GM12891 (cell line): ENCODE measurements around the gene PNPLA6.
"Not testable (repeated sequence)": the region's sequence is repeated elsewhere in the genome, so short reads cannot be mapped to it uniquely, and the experiment has no call there.

Experiments used
- DNase-seq: peaks from one replicate; pipeline ENCODE4 v3.0.0; 2011; ENCODE audit warnings: low spot score; ENCODE audit not compliant: insufficient read length
- FAIRE-seq: peaks from 2 replicates; lab custom pipeline; 2011; peaks lifted over from hg19 to GRCh38; lab: Jason Lieb, UNC
- PAX5 ChIP-seq: IDR thresholded peaks from 2 replicates; pipeline ENCODE4 v1.6.1; 2011; ENCODE audit warnings: low read length, moderate library complexity, mild to moderate bottlenecking; ENCODE audit not compliant: insufficient read depth, severe bottlenecking
- POLR2A ChIP-seq: IDR thresholded peaks from 2 replicates; pipeline ENCODE4 v1.6.1; 2011; ENCODE audit warnings: low read depth, low read length, control low read depth
- POLR2AphosphoS5 ChIP-seq: IDR thresholded peaks from 2 replicates; pipeline ENCODE4 v1.6.1; 2011; ENCODE audit warnings: low read depth, low read length, control low read depth
- POU2F2 ChIP-seq: IDR thresholded peaks from 2 replicates; pipeline ENCODE4 v1.6.1; 2011; ENCODE audit warnings: low read depth, mild to moderate bottlenecking, control low read depth, low read length, moderate library complexity
- SPI1 ChIP-seq: IDR thresholded peaks from 2 replicates; pipeline ENCODE4 v1.6.1; 2011; ENCODE audit warnings: low read depth, low read length, control low read depth
- TAF1 ChIP-seq: IDR thresholded peaks from 2 replicates; pipeline ENCODE4 v1.6.1; 2011; ENCODE audit warnings: low read depth, low read length, control low read depth

PNPLA6 gene

DNA sequence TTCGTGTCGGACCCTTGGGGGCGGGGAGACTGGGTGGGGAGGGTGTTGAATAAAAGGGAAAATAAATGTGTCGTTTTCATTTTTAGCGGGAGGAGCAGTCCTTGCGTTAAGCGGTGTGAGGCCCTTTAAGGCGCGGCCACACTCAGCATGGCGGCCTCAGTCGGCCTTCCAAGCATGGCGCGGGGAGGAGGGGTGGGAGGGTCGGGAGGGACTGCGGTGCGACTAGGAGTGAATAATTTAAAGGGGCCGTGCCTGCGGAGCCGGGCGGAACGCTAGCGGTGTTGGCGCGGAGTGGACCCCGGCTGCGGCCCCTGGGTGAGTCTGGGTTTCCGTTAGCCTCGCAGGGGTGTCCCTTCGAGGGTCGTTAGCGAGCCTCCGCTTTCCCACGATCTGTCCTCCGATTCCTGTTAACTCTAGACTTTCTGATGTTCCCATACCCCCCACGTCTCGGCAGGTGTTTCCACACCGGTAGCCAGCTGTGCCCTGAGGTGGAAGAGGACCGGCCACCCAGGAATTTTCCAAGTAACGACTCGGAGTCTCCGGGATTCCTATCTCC lies 1.5 kb upstream of the PNPLA6 start:
- FAIRE-seq, result peak; percentile 84
- DNase-seq, result peak; percentile 98
- no peak for TF ChIP-seq TAF1
- TF ChIP-seq POLR2AphosphoS5, result peak; percentile 60; the same call in 1 of the 2 replicates
- no peak for TF ChIP-seq SPI1
- TF ChIP-seq POU2F2, result peak; percentile 23; the same call in 1 of the 2 replicates
- no peak for TF ChIP-seq POLR2A
- no peak for TF ChIP-seq PAX5

DNA sequence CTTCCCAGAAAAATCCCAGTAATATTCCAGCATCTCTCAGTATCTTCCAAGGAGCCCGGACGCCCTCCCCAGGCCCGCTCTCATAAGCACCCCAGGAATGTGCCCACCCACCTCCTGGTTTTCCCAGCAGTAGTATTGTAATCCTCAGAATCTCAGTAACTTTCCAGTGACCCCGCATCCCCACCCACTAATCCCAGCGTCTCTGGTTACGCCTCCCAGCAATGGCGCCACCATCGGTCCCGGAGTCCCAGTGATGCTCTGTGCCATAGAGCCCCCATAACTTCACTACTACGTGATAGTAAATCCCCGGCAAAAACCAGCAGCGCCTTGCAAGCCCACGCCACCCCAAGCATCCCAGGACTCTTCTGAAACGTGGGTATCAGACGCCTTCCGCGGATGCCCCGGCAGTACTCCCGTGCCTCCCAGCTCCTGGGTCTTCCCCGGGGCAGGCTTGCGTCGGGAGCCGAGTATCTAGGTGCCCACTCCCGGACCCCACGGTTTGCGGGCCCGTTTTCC lies 928 bp upstream of the PNPLA6 start:
- TF ChIP-seq PAX5, result no peak
- TF ChIP-seq POU2F2, result no peak
- no peak for TF ChIP-seq POLR2AphosphoS5
- no peak for TF ChIP-seq TAF1
- no peak for TF ChIP-seq SPI1
- no peak for TF ChIP-seq POLR2A
- DNase-seq (no peak), FAIRE-seq (peak; percentile 28)

DNA sequence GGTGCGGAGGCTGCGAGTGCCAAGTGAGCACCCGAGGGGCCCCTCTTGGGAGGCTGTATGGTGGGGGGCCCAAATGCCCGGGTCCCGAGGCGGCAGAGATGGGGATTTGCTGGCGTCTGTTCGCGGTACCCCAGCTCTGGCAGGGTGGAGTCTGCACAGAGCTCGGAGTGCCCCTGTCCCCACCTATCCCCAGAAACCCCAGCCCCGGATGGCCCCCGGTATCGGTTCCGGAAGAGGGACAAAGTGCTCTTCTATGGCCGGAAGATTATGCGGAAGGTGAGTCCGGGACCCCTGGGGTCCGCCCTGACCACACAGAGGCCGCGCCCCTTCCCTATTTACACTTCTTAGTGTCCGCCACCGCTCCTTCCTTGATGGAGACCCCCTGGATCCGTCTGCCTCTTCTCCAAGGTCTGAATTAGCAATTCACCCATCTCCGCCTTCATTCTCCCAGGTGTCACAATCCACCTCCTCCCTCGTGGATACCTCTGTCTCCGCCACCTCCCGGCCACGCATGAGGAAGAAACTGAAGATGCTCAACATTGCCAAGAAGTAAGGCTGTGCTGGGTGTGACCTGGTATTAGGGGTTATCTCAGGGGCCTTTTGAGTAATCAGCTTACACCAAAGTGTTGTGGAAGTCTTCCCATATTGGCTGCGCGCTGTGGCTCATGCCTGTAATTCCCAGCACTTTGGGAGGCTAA lies 630 bp downstream of the PNPLA6 start:
- peak; percentile 26 for FAIRE-seq
- DNase-seq, result no peak

DNA sequence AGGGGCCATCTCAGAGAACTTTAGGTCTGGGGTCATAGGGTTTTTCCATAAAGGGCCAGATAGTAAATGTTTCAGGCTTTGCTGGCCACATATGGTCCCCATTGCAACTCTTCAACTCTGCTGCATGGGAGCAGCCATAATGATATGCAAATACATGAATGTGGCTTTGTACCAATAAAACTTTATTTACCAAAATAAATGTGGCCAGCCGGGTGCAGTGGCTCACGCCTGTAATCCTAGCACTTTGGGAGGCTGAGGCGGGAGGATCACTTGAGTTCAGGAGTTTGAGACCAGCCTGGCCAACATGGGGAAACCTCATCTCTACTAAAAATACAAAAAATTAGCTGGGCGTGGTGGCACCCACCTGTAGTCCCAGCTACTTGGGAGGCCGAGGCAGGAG lies 3.5 kb downstream of the PNPLA6 start:
- not testable (repeated sequence) for DNase-seq, FAIRE-seq

More for the DNA sequence above, 630 bp downstream of the PNPLA6 start:
- TF ChIP-seq TAF1 (no peak), POLR2AphosphoS5 (no peak), PAX5 (no peak), SPI1 (no peak; the same call in 1 of the 2 replicates), POLR2A (no peak; the same call in 1 of the 2 replicates), POU2F2 (no peak)

DNA sequence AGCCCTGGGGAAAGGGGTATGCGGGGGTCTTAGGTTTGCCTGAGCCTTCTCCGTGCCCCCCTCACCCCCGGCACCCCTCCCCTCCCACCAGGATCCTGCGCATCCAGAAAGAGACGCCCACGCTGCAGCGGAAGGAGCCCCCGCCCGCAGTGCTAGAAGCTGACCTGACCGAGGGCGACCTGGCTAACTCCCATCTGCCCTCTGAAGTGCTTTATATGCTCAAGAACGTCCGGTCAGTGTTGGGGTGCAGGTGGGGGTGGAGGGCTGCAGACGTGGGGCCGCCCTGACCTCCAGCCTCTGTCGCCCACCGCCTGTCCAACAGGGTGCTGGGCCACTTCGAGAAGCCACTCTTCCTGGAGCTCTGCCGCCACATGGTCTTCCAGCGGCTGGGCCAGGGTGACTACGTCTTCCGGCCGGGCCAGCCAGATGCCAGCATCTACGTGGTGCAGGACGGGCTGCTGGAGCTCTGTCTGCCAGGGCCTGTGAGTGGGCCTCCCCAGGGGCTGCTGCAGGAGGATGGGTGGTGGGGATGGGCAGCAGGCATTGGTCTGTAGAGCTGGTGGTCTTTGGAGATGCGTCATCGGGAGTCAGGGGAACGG lies 4.4 kb downstream of the PNPLA6 start:
- TF ChIP-seq POLR2AphosphoS5 (no peak), POU2F2 (no peak), PAX5 (no peak), TAF1 (no peak), SPI1 (no peak), POLR2A (no peak)
- no peak for FAIRE-seq
- DNase-seq, result no peak

DNA sequence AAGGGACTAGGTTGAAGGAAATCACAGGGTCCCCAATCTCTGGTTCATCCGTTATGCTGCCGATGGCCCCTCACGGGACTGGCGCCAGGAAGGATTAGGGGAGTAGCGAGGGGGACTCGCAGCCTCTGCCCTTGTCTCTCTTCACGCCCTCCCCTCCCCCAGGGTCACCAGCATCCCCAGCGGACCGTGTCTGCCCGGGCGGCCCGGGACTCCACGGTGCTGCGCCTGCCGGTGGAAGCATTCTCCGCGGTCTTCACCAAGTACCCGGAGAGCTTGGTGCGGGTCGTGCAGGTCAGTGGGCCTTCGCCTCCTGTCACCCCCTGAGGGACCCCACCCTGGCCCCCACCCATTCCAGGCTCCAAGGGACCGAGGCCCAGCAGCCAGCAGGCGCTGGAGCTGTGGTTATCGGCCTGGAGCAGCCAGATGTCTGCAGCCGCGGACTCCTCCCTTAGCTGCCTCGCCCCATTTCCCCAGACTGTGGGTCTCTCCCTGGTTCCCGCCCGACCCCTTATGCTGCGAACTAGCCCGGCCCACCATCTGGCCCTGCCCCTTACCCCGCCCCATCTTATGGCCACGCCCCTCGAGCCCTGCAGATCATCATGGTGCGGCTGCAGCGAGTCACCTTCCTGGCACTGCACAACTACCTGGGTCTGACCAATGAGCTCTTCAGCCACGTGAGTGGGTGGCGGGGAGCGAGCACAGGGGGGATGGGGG lies 5.4 kb downstream of the PNPLA6 start:
- no peak for TF ChIP-seq SPI1
- TF ChIP-seq POU2F2, result no peak
- no peak for TF ChIP-seq POLR2AphosphoS5
- no peak for TF ChIP-seq POLR2A
- TF ChIP-seq TAF1, result no peak
- no peak for FAIRE-seq
- DNase-seq, result no peak

DNA sequence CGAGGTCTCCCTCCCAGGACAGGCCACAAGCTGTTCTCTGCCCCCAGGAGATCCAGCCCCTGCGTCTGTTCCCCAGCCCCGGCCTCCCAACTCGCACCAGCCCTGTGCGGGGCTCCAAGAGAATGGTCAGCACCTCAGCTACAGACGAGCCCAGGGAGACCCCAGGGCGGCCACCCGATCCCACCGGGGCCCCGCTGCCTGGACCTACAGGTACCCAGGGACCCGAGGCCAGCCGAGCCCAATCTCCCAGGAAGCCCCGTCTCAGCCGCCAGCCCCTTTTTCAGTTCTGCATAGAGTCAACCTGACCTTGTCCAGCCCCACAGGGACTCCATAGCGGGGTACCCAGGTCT lies 5.9 kb downstream of the PNPLA6 start:
- no peak for FAIRE-seq
- TF ChIP-seq POLR2AphosphoS5 (no peak), TAF1 (no peak), PAX5 (no peak), POLR2A (no peak), SPI1 (no peak), POU2F2 (no peak)
- no peak for DNase-seq

DNA sequence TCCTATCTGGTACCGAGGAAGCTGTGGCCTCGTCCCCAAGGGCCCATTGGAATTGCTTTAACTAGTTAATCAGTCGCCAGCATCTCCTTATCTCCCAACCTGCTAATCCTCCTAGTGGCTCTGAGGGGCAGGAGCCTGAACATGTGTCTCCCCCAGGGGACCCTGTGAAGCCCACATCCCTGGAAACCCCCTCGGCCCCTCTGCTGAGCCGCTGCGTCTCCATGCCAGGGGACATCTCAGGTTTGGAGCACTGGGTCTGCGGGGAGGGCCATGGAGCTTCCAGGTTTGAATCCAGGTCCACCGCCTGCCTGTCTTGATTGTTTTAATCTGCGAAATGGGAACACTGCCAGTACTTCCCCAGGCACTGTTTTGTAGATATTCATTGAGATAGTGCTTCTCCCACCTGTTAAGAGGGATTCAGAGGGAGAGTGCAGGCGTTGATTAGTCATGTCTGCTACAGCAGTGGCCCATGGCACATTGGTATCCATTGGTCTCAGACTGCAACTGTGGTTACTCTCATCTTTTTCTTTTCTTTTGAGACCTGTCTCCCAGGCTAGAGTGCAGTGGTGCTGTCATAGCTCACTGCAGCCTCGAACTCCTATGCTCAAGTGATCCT lies 6.4 kb downstream of the PNPLA6 start:
- FAIRE-seq (no peak), DNase-seq (no peak)
- TF ChIP-seq POLR2A (no peak), SPI1 (no peak), PAX5 (no peak), POU2F2 (no peak), TAF1 (no peak), POLR2AphosphoS5 (no peak)
